HG03039 (cell line): ENCODE results near the gene EFNA5.

Experiments
- ATAC-seq: cut with Tn5 transposase; IDR thresholded peaks from one replicate; pipeline ENCODE4 v1.9.1; 2021; ENCODE audit warnings: mild to moderate bottlenecking, moderate library complexity; ENCODE audit not compliant: unreplicated experiment

EFNA5 gene

DNA sequence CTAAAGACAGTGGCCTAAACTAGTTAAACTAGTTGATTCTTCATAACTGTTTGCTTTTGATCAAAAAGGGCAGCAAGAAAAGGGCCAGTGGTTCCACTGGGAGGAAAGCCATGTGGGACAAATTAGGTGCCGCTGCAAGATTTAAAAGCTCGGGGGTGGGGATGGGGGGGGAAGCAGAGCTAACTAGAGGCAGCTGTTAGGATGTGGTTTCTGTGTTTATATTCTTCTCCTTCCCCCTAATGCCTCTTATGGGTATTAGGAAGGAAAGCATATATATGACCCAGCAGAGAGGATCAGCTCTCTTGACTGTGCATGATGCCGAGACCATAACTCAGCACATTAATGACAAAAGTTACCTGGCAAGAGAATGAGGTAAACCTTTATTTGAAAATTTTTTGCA, 65.7 kb downstream of the EFNA5 start:
- ATAC-seq: no peak

DNA sequence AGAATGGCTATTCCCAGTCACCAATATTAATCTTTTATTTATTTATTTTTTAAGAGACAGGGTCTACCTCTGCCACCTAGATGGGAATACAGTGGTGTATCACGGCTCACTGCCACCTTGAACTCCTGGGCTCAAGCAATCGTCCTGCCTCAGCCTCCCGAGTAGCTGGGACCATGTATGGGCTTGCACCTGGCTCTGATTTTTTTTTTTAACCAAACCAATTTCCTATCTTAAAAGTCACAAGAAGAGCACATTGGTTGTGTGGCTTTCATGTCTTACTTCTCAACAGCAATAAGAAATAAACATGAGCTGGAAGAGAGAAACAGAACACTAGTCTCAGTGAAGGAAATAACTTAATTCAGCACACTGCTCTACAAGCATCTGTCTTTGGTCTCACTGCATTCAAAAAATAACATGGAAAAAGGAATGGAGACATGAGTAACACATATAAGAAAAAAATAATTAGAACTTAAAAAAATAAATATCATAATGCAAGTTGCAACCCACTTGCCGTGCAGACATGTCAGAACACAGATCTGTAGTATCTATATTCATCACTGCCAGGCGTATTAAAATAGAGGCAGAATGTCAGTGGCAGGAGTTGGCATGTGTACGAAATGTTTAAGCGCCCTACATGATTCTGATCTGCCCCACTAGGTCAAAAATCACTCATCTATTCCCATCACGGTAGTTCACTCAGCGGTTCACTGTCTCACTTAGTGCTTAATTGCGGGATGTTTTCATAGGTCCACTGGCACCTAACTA, 66.4 kb downstream of the EFNA5 start:
- no peak for ATAC-seq

DNA sequence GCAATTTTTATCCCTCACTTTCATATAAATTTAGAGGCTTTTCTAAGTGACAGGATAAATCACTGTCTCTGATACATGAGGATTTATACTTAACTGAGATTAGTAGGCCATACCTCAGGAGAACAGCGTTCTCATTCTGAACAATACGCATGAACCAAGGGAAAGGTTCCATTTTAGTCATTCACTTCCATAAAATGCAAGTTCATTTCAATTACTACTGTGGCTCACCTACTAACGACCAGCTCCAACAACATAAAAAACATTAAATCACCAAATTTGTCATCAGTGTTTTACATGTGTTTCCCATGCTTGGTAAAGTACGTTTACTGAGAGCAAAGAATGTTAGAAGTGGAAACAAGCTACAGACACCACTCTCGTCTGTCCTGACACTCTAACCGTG, 67.4 kb downstream of the EFNA5 start:
- no peak for ATAC-seq

DNA sequence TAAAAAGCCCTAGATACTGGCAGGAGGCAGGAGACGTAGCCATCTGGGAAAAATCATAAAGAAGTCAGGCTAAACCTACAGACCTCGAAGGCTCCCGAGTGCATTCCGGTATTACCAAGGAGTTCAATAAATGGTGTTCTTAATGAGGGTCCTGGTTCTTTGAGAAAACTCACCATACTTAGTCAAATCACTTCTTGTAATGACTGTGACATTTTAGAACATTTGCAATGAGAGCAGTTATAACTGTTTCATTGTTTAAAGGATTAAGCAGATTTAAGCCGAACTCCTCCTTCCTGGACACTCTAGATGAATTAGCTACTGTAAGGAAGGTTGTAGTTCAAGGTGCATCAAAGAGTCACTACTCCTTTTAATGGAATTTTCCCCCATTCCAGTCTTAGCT, 67.8 kb downstream of the EFNA5 start:
- ATAC-seq: no peak

DNA sequence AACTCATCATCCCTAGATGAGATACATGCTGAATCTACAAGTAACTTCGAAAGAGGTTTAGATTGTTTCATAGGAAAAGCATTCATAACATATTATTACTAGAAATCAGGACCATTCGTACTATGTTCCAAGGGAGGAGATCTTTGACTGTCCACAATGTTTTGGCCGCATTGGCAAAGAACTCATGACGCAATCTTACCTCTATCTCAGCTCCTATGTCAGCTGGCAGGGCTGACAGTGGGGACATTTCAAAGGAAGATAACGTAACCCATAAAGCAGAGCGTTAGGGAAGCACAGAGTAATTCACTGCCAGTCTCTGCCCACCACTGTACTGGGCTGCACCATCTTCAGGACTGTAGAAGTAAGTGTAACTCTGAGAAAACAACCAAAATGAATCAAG, 69.7 kb downstream of the EFNA5 start:
- no peak for ATAC-seq

DNA sequence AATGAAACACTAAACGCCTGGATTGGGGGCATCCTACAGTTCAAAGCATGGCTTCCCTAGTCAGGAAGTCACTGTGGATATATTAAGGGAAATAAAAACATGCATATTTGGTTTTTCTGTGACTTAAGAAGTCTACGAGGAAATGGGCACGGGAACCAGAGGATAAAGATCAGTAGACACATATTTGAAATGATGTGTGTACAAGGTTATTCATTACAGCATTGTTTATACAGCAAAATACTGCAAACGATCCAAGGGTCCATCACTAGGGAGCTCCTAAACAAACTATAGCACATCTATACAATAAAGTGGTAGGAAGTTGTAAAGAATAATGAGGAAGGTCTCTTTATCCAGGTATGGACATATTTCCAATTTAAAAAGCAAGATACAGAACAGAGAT, 71.8 kb downstream of the EFNA5 start:
- no peak for ATAC-seq

DNA sequence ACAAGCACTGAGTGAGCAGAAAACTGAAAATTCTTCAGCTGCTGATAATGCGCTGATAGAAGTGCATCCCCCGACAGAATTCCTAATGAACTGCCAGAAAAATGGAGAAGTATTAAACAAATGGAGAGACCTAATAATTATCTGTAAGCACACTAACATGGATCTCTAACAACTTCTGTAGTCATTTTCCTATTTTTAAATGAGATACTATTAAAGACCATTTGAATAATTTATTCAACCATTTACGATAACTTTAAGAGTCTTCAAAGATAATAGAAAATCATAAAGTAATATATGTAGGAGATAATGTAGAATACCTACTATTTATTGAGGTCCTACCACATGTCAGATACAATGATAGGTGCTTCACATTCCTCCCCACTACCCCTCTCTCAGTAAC, 72.9 kb downstream of the EFNA5 start:
- ATAC-seq: no peak

DNA sequence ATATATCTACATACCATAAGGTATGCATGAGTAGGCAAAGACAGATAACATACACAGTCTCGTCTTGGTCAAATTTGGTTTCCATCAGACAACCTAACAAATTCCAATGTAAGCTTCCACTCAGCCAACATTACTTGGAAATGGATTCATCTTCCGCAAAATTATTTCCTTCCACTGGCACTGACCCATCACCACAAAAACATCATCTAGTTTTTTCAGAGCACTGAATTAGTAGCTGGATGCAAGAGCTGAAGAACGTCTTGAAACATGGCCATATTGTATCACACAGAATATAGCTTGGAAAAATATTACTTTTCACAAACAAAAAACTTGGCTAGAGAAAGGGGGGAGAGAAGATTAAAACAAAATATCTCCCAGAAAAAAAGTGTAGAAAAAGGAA, 73.5 kb downstream of the EFNA5 start:
- no peak for ATAC-seq

DNA sequence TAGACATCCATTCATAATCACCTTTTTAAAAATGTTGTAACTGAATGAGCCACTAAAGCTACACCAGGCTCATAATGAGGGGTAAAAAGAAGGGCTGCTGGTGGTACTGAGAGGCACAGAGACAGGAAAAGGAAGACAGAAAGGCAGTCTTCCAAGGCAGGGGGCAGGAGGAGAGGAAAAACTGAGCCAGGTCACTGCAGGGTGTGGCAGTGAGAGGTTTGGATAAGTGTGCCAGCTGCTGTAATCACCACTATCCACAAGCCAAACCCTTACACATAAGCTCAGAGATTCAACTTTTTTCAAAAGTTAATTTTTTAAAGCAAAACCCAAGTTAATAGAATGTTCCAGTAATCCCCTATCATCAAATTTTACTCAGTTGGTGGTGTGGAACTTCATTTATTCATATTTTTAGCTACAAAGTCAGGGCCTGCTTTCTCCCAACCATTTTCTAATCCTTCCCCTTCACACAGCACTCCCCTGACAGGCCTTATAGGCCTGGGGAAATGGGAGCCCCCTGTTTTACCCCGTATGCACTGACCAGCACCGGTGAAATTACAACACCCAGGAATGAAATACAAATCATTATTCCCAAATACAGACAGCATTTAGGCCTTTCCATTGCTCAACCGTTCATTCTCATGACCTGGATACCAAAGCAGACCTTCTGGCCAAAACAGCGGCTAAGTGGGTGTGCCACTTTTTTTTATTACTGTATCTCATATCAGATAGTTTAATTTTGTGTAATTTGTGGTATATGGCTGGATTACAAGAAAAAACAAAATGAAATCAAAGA, 76.3 kb downstream of the EFNA5 start:
- no peak for ATAC-seq

DNA sequence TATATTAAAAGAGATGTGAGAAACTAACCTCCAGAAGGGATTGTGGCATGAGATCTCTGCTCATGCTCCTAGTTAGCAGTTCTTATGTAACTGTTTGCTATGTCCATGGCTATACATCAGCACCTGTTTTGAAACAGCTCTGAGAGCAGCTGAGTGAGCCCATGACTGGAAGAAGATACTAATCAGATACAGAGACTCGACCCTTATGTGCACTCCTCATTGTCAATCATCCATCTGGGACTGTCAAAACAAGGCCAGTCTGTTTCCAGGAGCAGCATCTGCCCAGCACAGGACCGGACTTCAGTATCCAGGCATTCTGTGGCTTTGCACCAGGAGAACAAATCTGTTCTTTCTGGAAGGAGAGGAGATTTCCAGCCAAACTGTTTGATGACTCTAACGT, 77.7 kb downstream of the EFNA5 start:
- no peak for ATAC-seq

DNA sequence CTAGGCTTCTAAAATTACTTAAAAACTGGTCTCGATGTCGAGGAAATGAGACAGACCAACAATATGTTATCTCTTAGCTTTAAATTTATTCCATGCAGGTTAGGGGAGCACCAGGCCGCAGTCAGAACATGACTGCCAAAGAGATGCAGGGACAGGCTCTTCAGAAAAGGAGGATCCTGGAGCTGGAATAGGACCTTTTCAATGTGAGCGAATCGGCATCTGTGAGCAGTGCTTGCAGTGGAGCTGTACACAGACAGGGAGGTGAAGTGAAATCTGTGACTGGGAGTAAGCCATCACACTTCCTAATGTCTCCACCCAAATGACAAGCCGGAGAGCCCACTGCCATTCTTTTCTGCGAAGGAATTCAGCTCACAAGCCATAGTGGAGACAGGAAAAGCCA, 78.2 kb downstream of the EFNA5 start:
- no peak for ATAC-seq

DNA sequence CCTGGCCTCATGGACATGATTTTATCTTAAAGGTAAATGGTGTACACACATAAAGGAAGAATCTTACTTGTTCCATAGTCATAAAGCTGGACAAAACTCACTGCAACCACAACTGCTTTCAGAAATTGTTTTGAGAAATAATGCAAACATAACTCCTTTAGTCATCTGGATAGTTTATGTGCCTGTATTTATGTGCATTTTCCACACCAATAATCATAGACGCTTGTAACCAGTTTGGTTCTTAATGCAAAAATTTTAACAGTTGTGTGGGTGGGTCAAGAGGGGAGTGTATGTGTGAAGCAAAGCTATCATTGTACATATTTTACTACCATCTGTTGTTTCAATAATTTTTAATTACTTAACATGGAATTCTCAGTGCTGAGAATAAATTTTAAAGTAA, 80.1 kb downstream of the EFNA5 start:
- ATAC-seq: no peak

DNA sequence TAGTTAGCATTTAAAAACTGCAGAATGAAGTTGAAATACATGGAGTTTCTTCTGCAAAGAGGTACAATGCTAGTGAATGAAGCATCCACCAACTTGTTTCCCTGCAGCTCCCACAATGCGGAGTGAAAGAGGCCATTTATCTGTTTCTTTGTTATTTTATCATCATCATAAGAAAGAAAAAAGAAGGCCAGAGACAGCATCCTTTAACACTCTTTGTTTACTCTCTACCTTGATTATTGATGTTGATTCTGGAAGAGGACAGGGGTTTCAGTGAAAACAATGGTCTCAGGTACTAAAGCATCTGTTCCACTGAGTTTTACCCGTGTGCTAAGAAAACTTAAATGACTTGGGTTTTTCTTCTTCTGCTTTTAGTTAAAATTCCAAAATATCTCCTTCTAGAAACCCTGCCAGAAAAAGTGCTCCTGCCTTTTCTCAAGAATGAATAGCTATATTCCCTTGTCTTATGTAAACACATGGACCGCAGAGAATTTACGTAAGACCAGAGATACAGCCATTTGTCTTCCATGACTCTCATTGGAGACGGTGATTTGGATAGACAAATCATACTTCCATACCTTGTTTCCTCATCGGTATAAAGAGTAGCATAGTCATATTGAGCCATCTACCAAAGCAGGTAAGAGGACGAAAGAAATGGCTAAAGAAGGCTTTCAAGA, 81.1 kb downstream of the EFNA5 start:
- ATAC-seq: no peak

DNA sequence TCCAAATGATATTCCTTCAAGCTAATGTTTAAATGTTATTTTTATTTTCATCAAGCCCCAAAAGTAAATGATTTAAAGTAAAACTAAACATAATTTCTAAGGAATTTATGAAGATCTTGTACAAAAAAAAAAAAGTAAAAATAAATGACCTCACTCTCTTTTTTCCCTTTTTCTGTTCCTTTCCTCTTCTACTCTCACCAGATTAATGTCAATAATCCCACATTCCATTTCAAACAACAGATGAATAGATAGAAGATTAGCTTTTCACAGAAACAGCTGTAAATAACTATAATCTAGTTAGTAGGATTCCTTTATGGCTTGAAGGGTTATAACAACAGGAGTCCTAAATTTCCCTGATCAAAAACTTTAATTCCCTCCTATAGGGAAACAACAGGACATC, 88.1 kb downstream of the EFNA5 start:
- ATAC-seq: no peak

DNA sequence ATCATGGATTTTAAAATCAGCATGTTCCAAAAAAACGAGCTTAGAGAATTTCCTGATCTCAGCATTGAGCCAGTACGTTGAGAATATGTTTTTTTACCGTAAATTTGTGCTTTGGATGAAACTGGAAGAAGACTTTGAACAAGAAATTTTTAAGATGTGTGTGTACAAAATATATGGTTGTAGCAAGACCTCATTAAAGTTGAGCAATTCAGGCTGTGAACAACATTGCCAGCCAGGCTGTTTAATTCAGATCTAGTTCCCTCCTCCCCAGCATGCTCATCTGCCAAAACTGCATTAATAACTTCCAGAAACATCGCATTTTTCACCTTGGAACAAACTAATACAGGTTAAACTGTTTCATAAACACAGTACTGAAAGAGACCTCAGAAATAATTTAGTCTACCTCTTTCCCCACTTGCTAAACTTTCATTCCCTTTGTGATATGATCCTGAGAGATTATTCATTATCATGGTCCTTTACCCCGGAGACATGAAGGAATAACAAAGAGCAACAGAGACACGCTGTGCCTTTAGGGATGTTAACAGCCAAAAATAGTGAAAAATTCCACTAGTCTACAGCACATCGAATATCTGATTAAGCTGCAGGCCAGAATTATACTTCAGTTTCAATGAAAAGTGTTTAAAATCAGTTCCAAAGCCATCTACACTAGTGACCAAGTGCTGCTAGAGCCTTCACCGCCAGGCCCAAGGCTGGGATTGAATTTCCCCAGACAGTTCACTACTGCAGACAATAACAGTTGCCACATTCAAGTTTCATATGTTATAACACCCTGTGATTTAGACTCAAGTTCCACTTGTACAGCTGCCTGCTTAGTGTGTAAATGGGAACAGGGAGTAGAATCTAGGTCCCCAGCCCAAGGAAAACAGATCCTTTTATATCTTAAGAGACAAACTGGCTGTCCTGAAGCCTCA, 89.6 kb downstream of the EFNA5 start:
- ATAC-seq: no peak

DNA sequence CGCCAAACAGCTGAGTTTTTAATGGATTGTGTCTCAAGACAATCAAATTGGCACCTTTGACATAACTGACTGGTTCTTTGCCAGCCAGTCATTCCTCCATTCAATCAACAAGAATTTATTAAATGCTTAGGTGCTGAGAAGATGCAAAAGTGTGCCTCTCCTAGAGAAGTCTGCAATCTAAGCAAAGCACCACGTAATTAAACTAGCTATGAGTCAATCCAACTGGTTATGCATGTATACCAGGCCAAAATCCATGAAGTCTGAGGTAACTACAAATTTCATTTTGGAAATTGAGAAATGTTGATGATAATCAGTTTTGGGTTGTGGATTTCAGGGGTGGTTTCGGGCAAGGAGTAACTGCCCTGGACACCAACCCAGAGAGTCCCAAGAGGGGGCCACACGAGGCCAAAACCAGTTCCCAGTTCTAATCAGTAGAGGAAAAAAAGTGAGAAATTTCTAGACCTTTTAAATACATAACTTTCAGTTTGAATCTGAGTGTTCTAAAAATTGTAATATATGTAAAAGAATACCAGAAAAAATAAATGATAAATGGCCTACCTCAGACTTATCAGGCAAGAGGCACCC, 92.6 kb downstream of the EFNA5 start:
- ATAC-seq: no peak

DNA sequence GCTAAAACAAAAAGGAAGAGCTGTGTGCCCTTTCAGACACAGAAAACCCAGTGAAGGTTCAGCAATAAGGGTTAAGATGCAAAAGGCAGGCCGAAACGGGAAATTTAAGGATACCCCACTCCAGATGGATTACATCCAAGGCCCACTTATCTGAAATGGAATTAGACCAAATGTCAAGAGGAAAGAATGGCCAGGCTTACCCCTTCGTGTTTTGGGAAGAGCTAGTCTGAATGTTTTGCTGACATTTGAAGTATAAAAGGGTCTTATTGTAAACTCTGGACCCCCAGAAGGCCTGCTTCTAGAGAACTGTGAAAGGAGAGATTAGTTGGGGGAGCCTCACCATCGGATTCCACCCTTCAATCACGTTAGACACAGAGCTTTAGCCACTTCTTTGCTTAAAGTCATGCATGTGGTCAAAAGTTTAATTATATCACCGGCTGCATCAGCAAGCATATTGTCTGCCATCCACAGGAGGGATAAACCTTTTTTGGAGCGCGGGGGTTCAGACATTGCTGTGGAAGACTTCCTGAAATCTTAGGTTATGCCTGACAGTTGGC, 93.3 kb downstream of the EFNA5 start:
- ATAC-seq: no peak

DNA sequence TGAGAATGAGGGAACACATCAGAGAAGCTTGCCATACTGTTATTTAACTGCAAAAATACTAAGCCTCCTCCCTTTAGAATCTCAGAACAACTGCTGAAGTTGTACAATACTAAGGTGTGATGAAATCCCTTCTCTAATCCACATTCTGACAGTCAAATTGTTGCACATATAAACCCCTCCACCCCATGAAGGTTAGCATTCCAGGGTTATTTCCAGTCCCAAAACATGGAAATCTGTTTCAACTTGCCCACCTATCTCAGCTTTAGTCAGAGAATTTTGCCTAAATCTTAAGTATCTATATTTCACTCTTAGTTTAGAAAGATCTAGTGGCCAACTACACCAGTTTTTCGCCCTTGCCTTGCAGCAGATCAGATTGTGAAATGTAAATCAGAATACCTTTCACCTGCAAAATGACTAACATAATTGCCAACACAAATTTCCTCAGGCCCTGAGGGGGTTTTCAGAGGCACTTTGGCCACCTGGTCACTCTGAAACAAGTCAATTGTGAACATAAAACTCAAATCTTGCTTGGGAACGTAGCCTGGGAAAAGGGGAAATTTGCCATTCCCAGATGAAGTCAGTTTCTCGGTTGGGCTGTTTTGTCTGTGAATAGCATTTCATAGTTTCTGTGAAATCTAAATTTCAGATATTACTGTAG, 93.9 kb downstream of the EFNA5 start:
- no peak for ATAC-seq

DNA sequence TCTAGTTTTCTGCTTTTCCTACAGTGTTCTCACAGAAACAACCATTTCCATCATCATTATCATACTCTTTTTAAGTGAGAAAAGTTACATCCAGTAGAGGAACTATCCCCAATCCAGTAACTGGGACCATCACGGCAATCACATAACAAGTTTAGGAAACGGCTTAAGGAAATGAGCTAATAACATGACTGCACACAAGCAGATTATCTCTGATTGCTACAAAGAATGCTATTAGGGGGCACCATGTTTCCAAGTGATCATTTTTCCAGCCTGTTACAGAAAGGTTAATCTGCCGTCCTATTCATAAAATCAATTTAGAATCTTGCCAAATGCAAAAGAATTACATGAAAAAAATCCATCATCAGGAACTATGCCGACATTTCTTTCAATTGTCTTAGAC, 94.6 kb downstream of the EFNA5 start:
- no peak for ATAC-seq

DNA sequence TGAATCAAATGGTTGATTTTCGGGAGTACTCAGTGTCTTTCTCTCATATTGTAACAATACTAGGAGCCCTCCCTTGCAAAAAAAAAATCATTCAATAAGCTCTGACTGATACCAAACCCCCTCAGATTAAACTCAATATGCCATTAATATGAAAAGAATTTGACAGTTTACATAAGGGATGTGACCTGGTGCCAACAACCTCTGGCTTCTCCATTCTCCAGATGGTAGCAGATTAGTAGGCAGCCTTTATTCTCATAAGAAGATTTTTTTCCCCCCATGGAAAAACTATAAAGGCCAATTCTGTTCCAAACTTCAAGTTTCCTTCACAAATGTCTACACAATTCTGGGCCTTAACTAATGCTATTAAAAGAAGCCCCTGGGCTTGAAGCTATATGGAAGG, 96.5 kb downstream of the EFNA5 start:
- no peak for ATAC-seq
